ENCODE results near the gene COL4A6. TPM values are rescaled to one million over a fixed set of nuclear protein-coding genes. Genes with fewer than 3 reads are reported as not detected.

COL4A6 gene
- total RNA-seq, 4 donors from 2014 or later: 0.27 to 1.5 (median 1.1) TPM

DNA sequence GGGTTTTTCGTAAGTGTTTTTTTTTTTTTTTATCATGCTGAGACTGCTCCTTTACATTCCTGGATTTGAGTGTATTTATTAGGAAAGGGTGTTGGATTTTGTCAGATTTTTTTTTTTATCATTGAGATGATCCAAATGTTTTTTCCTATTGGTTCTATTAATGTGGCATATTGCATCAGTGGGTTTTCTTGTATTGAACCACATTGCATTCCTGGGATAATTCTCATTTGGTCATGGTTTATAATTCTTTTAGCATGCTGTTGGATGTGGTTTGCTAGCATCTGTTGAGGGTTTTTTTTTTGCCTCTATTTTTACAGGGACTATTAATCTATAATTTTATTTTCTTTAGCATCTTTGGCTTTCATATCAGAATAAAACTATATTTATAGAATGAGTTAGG is 30.3 kb upstream of the COL4A6 start:
- 90 to 100% methylated on average over 1 of the region's 1 CpG for WGBS, 2 donors
- intact Hi-C loops (cut with DNase I): no loop called here
- DNase-seq: no peak
- H3K4me3 ChIP-seq (replicated peaks in 1 of 3): no peak overlapping the region
- TF ChIP-seq, protein P1, sequence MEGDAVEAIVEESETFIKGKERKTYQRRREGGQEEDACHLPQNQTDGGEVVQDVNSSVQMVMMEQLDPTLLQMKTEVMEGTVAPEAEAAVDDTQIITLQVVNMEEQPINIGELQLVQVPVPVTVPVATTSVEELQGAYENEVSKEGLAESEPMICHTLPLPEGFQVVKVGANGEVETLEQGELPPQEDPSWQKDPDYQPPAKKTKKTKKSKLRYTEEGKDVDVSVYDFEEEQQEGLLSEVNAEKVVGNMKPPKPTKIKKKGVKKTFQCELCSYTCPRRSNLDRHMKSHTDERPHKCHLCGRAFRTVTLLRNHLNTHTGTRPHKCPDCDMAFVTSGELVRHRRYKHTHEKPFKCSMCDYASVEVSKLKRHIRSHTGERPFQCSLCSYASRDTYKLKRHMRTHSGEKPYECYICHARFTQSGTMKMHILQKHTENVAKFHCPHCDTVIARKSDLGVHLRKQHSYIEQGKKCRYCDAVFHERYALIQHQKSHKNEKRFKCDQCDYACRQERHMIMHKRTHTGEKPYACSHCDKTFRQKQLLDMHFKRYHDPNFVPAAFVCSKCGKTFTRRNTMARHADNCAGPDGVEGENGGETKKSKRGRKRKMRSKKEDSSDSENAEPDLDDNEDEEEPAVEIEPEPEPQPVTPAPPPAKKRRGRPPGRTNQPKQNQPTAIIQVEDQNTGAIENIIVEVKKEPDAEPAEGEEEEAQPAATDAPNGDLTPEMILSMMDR (IDR thresholded peaks at IDR 0.05): no peak
- no peak for TF ChIP-seq POLR2A (IDR thresholded peaks at IDR 0.05)
- no peaks in the 10 kb centered on the region for H3K27me3 ChIP-seq
- no peaks in the 10 kb centered on the region for H3K4me1 ChIP-seq
- H3K27ac ChIP-seq: no peak overlapping the region
- no peaks in the 10 kb centered on the region for H3K36me3 ChIP-seq
- H3K9me3 ChIP-seq: no peaks in the 10 kb centered on the region

DNA sequence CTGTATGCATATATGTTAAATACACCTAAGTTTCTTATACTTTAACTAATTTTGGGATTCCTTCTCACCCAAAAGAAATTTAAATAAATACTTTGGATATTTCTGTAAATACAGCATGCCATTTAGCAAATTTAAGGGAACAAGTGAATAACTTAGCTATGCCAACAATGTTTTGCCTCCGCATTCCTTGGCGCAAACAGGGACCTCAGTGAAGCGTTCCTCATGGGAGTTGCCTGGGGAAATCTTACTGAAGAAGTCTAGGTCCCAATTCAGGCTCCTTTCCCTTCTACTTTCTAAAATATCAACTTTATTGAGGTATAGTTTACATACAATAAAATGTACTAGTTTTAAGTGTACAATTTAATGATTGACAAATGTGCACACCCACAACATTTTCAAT is 26.4 kb upstream of the COL4A6 start:
- intact Hi-C loops (cut with DNase I): no loop called here
- no peaks in the 10 kb centered on the region for H3K4me1 ChIP-seq
- 81 to 90% methylated on average over 3 of the region's 3 CpGs for WGBS, 2 donors
- no peak for TF ChIP-seq POLR2A (IDR thresholded peaks at IDR 0.05)
- TF ChIP-seq, protein P1 (IDR thresholded peaks at IDR 0.05): no peak
- H3K27ac ChIP-seq: no peak overlapping the region
- DNase-seq: peak in 1 of 2 donors; percentile 4
- no peaks in the 10 kb centered on the region for H3K36me3 ChIP-seq
- H3K27me3 ChIP-seq: no peaks in the 10 kb centered on the region
- H3K4me3 ChIP-seq (replicated peaks in 1 of 3): no peak overlapping the region
- H3K9me3 ChIP-seq: no peaks in the 10 kb centered on the region

DNA sequence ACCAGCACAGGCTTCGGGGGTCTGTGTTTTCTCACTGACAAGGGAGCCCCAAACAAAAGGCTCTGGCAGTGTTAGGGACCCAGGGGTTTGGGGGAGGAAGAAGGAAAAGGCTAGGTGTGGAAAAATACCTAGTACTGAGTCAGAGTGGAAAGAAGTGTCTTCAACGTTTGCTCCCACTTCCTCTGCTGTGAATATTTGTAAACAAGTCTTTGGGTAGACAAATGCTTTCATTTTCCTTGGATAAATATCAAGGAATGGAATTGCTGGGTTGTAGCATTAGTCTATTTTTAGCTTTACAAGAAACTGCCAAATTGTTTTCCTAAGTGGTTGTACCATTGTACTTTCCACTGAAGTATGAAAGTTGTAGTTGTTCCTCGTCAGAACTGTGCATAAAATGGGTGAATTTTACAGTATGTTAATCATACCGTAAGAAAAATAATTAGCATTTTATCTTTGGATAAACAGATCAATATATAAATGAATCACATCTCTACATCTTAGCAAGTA is 18.8 kb upstream of the COL4A6 start:
- no peaks in the 10 kb centered on the region for H3K36me3 ChIP-seq
- H3K4me3 ChIP-seq (replicated peaks in 1 of 3): no peak overlapping the region
- no peak overlapping the region for H3K27ac ChIP-seq
- intact Hi-C loops (cut with DNase I): no loop called here
- TF ChIP-seq, protein P1 (IDR thresholded peaks at IDR 0.05): no peak
- TF ChIP-seq POLR2A (IDR thresholded peaks at IDR 0.05): no peak
- no peaks in the 10 kb centered on the region for H3K27me3 ChIP-seq
- 68 to 81% methylated on average over 4 of the region's 4 CpGs for WGBS, 2 donors
- DNase-seq: no peak
- H3K9me3 ChIP-seq: no peaks in the 10 kb centered on the region
- no peaks in the 10 kb centered on the region for H3K4me1 ChIP-seq

DNA sequence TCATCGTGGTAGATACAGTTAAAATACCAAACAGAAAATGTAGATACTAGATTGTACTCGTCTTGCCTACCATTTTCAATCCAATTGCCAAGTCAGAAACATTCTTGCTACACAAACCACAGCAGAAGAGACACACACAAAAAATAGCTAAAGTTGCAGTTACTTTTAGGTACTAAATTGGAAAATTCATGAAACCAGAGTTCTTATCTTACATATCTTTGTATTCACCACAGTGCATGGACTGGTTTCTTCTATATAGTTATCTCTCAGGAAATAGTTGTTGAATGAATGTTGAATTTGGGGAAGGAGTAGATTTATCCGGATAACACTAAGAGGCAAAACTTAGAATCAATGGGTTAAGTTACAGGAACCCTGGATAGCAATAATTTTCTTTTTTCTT is 15.6 kb upstream of the COL4A6 start:
- TF ChIP-seq, protein P1 (IDR thresholded peaks at IDR 0.05): no peak
- TF ChIP-seq POLR2A (IDR thresholded peaks at IDR 0.05): no peak
- WGBS, 2 donors: 93 to 96% methylated on average over 3 of the region's 3 CpGs
- DNase-seq: no peak
- Histone ChIP-seq H3K36me3 (no peaks in the 10 kb centered on the region), H3K9me3 (no peaks in the 10 kb centered on the region), H3K27ac (no peak overlapping the region), H3K27me3 (no peaks in the 10 kb centered on the region), H3K4me3 (replicated peaks in 1 of 3) (no peak overlapping the region), H3K4me1 (no peaks in the 10 kb centered on the region)
- intact Hi-C loops (cut with DNase I): no loop called here

DNA sequence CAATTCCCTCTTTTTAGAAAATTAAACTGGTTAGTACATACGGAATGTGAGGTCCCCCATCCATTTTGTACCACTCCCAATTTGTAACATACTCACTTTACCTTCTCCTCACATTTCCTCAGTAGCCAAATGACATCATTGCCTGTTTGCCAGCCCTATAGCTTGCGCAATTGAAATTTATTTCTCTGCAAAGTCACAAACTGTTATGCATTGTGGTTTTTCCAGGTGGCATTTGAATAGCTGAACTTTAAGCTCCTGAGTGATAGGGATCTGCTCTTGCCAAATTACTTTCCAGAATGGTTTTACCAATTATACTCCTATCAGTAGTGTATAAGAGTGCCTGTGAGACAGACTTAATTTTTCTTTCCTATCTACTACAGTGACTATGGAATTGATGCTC is 9.1 kb upstream of the COL4A6 start:
- H3K4me3 ChIP-seq (replicated peaks in 1 of 3): no peak overlapping the region
- intact Hi-C loops (cut with DNase I): no loop called here
- H3K27ac ChIP-seq: no peak overlapping the region
- no peak for TF ChIP-seq POLR2A (IDR thresholded peaks at IDR 0.05)
- TF ChIP-seq, protein P1 (IDR thresholded peaks at IDR 0.05): no peak
- no peaks in the 10 kb centered on the region for H3K36me3 ChIP-seq
- WGBS, 2 donors: 96 to 97% methylated on average over 2 of the region's 2 CpGs
- no peaks in the 10 kb centered on the region for H3K4me1 ChIP-seq
- DNase-seq: no peak
- H3K27me3 ChIP-seq: no peaks in the 10 kb centered on the region
- no peaks in the 10 kb centered on the region for H3K9me3 ChIP-seq

Data from thyroid gland (tissue), 4 donors.